Dedifferentiated amniotic fluid mesenchymal stem cell (primary cell): ENCODE data around the gene ZNF226.
"Not testable (repeated sequence)": the region's sequence is repeated elsewhere in the genome, so short reads cannot be mapped to it uniquely, and the experiment has no call there.

Experiments
- DNase-seq: peaks from one replicate; pipeline ENCODE4 v3.0.0-alpha.2; 2016; ENCODE audit errors: extremely low spot score

Gene ZNF226

DNA sequence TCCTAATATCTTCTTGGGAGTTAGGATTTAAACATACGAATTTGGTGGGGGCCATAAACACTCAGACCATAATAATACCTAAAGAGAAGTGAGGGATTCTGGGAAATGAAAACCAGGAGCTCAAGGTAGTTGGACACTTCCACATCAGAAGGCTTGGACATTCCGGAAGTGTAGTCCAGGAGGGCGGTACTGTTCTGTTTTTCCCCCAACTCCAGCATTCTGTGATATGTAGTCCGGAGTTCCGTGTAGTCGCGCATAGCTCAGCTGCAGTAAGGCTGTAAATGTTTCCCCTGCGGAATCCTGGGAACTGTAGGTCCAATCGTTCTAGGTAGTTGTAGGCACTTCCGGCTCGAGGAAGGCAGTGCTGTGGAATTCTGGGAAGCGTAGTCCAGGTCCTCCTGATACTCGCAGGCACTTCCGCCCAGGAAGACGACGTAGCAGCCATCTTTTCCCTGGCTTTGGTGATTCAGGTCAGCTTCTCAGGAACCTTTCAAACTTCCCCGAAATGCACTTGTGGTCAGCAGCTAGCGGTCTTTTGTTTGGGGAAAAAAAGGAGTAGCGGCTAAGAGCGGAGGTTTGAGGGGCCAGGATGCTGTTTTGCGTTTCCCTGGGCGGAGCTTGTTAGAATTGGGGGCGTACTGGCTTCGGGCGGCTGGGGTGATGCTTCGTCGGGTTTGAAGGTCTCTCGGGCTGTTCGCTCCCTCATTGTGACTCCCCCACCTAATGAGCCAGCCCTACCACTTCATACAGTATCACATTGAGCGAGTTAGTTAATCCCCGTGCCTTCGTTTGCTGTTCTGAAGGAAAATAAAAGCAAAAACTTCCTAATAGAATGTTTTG is at the start of gene ZNF226:
ZNF226 (plus strand) TSS at position 428 of the 840 bp plus-strand sequence. CDS start 4,981 bp downstream, outside the sequence.
- DNase-seq, result peak; percentile 99

- not testable (repeated sequence) for DNase-seq
Measured at GRCh38 chr19:44121162-44121561, 43.7 kb upstream of the ZNF226 start.

DNA sequence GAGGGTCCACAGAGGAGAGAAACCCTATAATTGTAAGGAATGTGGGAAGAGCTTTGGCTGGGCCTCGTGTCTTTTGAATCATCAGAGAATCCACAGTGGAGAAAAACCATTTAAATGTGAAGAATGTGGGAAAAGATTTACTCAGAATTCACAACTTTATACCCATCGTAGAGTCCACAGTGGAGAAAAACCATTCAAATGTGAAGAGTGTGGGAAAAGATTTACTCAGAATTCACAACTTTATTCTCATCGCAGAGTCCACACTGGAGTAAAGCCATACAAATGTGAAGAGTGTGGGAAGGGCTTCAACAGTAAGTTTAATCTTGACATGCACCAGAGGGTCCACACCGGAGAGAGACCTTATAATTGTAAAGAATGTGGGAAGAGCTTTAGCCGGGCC is 32.9 kb upstream of the ZNF226 start:
- no peak for DNase-seq

GRCh38 chr19:44141191-44142058 is 23.5 kb upstream of the ZNF226 start, which contains the start of gene ZNF234:
TSS of gene ZNF234 (plus strand) at chr19:44141554. CDS start at chr19:44144633, 3,079 bp downstream.
- DNase-seq, result peak; percentile 92

GRCh38 chr19:44142059-44142433 is 22.9 kb upstream of the ZNF226 start:
- DNase-seq, result no peak

GRCh38 chr19:44149776-44150175 is 15.1 kb upstream of the ZNF226 start:
- DNase-seq, result no peak

DNA sequence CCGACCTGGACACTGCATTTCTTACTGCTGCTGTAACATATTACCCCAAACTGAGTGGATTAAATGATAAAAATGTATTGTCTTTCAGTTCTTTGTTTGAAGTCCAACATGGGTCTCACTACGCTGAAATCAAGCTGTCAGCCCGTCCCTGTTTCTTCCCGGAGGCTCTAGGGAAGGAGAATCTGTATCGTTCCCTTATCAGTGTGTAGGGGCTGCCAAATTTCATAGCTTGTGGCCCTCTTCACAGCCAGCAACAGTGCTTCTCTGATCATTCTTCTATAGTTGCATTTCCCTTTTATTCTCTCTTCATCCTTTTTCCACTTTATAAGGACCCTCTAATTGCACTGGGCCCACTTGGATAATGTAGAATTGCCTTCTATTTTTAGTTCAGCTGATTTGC is 13.4 kb upstream of the ZNF226 start:
- no peak for DNase-seq

- DNase-seq, result no peak
Measured at GRCh38 chr19:44156475-44156874, 8.4 kb upstream of the ZNF226 start.

DNA sequence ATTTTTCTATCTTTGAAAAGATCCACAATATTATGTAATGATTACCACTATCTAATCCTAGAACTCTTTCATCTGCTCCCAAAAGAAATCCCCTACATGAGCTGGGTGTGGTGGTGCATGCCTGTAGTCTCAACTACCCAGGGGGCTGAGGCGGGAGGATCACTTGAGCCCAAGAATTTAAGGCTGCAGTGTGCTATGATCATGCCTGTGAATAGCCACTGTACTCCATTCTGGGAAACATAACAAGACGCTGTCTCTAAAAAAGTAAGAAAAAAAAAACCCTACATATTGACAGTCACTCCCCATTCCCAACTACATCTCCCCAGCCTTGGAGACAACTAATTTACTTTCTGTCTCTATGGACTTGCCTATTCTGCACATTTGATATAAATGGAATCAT is 1.1 kb upstream of the ZNF226 start:
- no peak for DNase-seq

- no peak for DNase-seq
Measured at GRCh38 chr19:44164327-44164672, 600 bp upstream of the ZNF226 start.

DNA sequence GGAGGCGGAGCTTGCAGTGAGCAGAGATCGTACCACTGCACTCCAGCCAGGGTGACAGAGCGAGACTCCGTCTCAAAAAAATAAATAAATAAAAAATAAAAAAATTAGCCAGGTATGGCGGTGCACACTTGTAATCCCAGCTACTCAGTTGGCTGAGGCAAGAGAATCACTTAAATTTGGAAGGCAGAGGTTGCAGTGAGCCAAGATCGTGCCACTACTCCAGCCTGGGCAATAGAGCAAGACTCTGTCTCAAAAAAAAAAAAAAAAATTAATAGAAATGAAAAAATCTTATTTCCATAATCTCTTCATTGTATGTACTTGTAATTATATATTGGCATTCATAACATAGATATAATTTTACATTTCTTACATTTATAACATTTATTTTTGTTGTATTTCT is 5.8 kb downstream of the ZNF226 start:
- not testable (repeated sequence) for DNase-seq

DNA sequence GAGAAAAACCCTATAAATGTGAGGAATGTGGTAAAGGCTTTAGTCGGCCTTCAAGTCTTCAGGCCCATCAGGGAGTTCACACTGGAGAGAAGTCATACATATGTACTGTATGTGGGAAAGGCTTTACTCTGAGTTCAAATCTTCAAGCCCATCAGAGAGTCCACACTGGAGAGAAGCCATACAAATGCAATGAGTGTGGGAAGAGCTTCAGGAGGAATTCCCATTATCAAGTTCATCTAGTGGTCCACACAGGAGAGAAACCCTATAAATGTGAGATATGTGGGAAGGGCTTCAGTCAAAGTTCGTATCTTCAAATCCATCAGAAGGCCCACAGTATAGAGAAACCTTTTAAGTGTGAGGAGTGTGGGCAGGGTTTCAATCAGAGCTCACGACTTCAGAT is 11.7 kb downstream of the ZNF226 start:
- DNase-seq, result no peak

DNA sequence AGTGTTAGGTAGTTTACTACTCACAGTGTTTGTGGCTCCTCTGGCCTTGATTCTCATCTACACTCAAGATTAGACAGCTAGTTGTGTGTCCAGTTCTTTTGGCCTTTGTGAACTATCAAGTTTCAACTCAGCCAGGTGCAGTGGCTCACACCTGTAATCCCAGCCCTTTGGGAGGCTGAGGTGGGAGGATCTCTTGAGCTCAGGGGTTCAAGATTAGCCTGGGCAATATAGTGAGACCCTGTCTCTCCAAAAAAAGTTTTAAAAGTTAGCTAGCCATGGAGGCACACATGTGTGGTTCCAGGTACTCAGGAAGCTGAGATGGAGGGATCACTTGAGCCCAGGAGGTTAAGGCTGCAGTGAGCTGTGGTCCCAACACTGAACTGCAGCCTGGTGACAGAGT is 16.1 kb downstream of the ZNF226 start:
- no peak for DNase-seq

DNA sequence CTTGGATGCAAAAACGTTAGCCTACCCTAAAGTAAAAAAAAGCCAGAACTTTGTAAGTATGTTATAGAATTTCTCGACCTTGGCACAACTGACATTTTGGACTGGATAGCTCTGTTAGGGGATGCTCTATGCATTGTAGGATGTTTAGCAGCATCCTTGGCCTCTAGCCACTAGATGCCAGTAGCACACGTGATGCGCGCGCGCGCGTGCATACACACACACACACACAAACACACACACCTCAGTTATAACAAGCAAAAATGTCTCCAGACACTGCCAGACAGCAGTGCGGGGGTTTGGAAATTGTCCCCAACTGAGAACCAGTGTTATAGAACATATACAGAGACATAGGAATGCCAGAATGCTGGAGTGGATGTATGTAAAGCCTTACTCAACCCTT is 17.2 kb downstream of the ZNF226 start:
- DNase-seq, result no peak

- DNase-seq, result no peak
Measured at GRCh38 chr19:44190020-44190419, 25.1 kb downstream of the ZNF226 start.

GRCh38 chr19:44192127-44192526 is 27.2 kb downstream of the ZNF226 start:
- no peak for DNase-seq

DNA sequence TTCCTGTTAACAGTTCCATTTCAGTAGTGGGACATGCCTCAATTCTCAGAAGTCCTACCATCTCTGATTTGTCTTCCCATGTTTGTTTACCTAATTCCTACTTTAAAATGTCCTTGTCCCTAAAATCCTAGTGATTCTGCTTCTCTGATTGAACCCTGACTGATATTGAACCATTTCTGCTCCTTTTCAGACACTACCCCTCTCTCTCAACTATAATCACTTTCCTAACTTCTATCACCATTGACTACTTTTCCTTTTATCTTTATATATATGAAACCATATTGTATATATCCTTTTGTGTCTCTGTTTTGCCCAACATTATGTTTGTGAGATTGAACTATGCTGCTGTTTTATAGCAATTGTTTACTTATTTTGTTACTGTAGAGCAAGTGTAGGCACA is 31.9 kb downstream of the ZNF226 start:
- DNase-seq, result no peak

DNA sequence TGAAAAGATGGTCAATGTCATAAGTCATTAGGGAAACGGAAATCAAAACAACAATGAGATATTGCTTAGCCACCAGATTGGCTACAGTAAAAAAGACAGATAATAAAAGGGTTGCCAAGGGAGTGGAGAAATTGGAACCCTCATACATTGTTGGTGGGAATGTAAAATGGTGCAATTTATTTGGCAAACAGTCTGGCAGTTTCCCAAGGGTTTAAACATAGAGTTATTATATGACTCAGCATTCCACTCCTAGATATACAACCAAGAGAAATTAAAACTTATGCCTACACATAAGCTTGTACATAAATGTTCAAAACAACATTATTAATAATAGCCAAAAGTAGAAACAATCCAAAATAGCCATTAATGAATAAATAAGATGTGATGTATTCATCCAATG is 37.6 kb downstream of the ZNF226 start:
- DNase-seq, result no peak

DNA sequence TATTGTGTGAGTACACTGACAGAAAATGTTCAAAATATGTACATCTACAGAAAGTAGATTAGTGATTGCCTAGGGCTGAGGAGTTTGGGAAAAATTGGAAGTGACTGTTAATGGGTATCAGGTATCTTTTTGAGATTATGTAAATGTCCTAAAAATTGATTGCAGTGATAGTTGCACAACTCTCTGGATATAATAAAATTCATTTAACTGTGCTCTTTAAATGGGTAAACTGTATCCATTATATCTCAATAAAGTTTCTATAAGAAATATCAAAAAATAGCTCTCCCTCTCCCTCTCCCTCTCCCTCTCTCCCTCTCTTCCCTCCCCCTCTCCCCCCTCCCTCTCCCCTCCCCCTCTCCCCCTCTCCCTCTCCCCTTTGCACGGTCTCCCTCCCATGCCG is 38.1 kb downstream of the ZNF226 start:
- no peak for DNase-seq

GRCh38 chr19:44203877-44204276 is 39.0 kb downstream of the ZNF226 start:
- not testable (repeated sequence) for DNase-seq

DNA sequence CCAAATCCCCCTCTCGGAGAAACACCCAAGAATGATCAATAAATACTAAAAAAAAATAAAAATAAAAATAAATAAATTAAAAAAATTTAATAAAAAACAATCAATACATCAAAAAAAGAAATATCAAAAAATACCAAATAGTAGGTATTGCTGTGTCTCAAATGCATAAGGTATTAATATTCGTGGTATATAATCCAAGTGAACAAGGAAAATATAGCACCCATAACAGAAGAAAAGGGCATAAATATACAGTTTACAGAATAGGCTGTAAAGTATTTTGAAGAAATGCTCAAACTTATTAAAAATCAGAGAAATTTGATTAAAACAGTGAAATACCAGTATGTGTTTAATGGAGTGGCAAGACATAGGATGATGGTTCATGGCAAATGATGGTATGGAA is 39.9 kb downstream of the ZNF226 start:
- DNase-seq, result no peak

DNA sequence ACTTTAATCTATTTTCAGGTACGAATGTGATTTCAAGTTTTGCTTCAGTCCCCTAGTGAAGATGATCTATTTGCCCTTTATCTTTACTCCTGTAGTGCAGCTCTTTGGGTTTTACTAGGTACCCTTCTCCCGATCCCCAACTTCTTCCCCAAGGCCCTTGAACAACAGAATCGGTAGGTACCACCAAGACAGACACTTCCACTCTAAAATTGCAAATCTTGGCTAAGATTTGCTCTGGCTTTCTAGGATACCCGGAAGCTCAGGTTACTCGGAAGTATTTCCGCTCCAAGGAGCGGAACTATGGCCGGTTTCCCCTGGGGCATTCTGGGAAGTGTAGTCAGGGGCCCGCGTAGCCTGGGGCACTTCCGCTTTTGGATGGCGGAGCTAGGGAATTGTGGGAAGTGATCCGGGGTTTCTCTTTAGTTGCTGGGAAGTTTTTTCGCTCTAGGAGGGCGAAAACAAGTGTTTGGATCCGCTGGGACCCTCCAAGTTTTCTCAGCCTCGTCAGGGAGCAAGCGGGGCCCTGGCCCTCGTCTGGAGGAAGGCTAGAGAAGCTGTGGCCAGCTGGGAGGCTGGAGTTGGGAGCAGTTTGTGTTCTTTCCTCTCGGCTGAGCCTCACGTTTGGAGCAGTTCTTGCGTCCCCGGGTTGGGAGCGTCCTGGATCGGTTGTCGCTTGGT is 42.4 kb downstream of the ZNF226 start:
- peak; percentile 88 for DNase-seq
